GM12872 (cell line): ENCODE results near the gene OSBPL3.

ENCODE experiments used
- CTCF ChIP-seq: IDR thresholded peaks from 3 replicates; pipeline ENCODE4 v1.5.1; 2011; ENCODE audit warnings: low read depth, mild to moderate bottlenecking, low read length, moderate library complexity; ENCODE audit not compliant: insufficient read depth

OSBPL3 gene

GRCh38 chr7:24840563-24840962 lies 139.4 kb downstream of the OSBPL3 start:
- no peak for TF ChIP-seq CTCF

- no peak for TF ChIP-seq CTCF
Measured at GRCh38 chr7:24836084-24836483, 143.9 kb downstream of the OSBPL3 start.

GRCh38 chr7:24835643-24836042 lies 144.3 kb downstream of the OSBPL3 start:
- no peak for TF ChIP-seq CTCF

- no peak for TF ChIP-seq CTCF
Measured at GRCh38 chr7:24834128-24834798, 145.7 kb downstream of the OSBPL3 start.

- no peak for TF ChIP-seq CTCF
Measured at GRCh38 chr7:24833549-24833948, 146.4 kb downstream of the OSBPL3 start.

GRCh38 chr7:24831240-24831639 lies 148.7 kb downstream of the OSBPL3 start:
- TF ChIP-seq CTCF: no peak

GRCh38 chr7:24830440-24831050 lies 149.4 kb downstream of the OSBPL3 start:
- no peak for TF ChIP-seq CTCF
